Breast epithelium (tissue), 4 donors: Measurements from ENCODE around the gene ITGB2. TPM values are rescaled to one million over a fixed set of nuclear protein-coding genes. Genes with fewer than 3 reads are reported as not detected.

Experiments used
- DNase-seq, 2 donors: peaks; one replicate each; pipeline ENCODE4 v3.0.0-alpha.2; 2019; ENCODE audit warnings: low spot score in 2 of 2
- H3K27ac ChIP-seq, 2 donors: fragments of 200-600 bp; sonication (generic) in 1 of 2; one replicate each; pipeline ENCODE4 v1.5.1; 2016 to 2019; ENCODE audit warnings: mild to moderate bottlenecking in 1 of 2
- H3K27me3 ChIP-seq, 2 donors: fragments of 200-600 bp; sonication (generic) in 1 of 2; one replicate each; pipeline versions ENCODE4 v1.5.1 to v1.6.0; 2017 to 2019; ENCODE audit warnings: control low read depth in 1 of 2, mild to moderate bottlenecking in 1 of 2
- H3K36me3 ChIP-seq: fragments of 200-600 bp; one replicate; pipeline ENCODE4 v1.5.1; 2019
- H3K4me1 ChIP-seq, 2 donors: fragments of 200-600 bp; sonication (generic); one replicate each; pipeline ENCODE4 v1.5.1; 2016 to 2019; ENCODE audit warnings: control low read depth in 1 of 2
- H3K4me3 ChIP-seq, 3 donors: fragments of 200-600 bp; sonication (generic); 1 replicate in 2 of 3; 2 replicates in 1 of 3; pipeline ENCODE4 v1.5.1; 2016 to 2019; ENCODE audit warnings: mild to moderate bottlenecking in 3 of 3, moderate library complexity in 2 of 3
- H3K9me3 ChIP-seq, 2 donors: fragments of 200-600 bp; sonication (generic) in 1 of 2; one replicate each; pipeline ENCODE4 v1.5.1; 2016 to 2019; ENCODE audit warnings: control low read depth in 1 of 2
- POLR2A ChIP-seq: fragments of 450-650 bp; IDR thresholded peaks from one replicate; pipeline ENCODE4 v1.6.1; 2016; ENCODE audit warnings: antibody characterized with exemption, mild to moderate bottlenecking, moderate library complexity
- POLR2AphosphoS5 ChIP-seq, 3 donors: sonication (generic); formaldehyde crosslinking; IDR thresholded peaks; one replicate each; pipeline ENCODE4 v1.6.1; 2017; ENCODE audit warnings: antibody characterized with exemption in 3 of 3
- intact Hi-C: fragments of 100-400 bp; cut with DNase I; formaldehyde crosslinking; loops from one replicate; pipeline ENCODE4 v1.15.1; 2023; ENCODE audit warnings: low total_unique reads
- total RNA-seq, 3 donors: library from RNA; depleted of rRNA; stranded (reverse); fragments of >200 nt; gene quantifications; one replicate each; pipeline ENCODE4 v1.1.0, GENCODE V29; 2016
- TF ChIP-seq, protein P1 (sequence below), 3 donors: fragments of 450-650 bp; IDR thresholded peaks; one replicate each; pipeline ENCODE4 v1.5.1; 2016 to 2017; ENCODE audit warnings: antibody characterized with exemption in 3 of 3, mild to moderate bottlenecking in 3 of 3, moderate library complexity in 3 of 3

The ITGB2 gene
- total RNA-seq, 3 donors from 2014 or later, result 19.7 to 242 (median 92.8) TPM

GRCh38 chr21:44890961-44891541, 29.6 kb downstream of the ITGB2 start:
- no peak for DNase-seq
- Histone ChIP-seq H3K36me3 (no peaks in the 10 kb centered on the region), H3K4me3 (no peak overlapping the region), H3K27ac (no peak overlapping the region), H3K27me3 (peaks cover 0 to 3% of the 10 kb centered on the region in 2 donors), H3K9me3 (no peaks in the 10 kb centered on the region), H3K4me1 (no peaks in the 10 kb centered on the region)
- TF ChIP-seq, protein P1, sequence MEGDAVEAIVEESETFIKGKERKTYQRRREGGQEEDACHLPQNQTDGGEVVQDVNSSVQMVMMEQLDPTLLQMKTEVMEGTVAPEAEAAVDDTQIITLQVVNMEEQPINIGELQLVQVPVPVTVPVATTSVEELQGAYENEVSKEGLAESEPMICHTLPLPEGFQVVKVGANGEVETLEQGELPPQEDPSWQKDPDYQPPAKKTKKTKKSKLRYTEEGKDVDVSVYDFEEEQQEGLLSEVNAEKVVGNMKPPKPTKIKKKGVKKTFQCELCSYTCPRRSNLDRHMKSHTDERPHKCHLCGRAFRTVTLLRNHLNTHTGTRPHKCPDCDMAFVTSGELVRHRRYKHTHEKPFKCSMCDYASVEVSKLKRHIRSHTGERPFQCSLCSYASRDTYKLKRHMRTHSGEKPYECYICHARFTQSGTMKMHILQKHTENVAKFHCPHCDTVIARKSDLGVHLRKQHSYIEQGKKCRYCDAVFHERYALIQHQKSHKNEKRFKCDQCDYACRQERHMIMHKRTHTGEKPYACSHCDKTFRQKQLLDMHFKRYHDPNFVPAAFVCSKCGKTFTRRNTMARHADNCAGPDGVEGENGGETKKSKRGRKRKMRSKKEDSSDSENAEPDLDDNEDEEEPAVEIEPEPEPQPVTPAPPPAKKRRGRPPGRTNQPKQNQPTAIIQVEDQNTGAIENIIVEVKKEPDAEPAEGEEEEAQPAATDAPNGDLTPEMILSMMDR (IDR thresholded peaks at IDR 0.05), result no peak
- TF ChIP-seq POLR2A (no peak), POLR2AphosphoS5 (IDR thresholded peaks at IDR 0.05) (no peak)
- intact Hi-C loops, result no loop called here

DNA sequence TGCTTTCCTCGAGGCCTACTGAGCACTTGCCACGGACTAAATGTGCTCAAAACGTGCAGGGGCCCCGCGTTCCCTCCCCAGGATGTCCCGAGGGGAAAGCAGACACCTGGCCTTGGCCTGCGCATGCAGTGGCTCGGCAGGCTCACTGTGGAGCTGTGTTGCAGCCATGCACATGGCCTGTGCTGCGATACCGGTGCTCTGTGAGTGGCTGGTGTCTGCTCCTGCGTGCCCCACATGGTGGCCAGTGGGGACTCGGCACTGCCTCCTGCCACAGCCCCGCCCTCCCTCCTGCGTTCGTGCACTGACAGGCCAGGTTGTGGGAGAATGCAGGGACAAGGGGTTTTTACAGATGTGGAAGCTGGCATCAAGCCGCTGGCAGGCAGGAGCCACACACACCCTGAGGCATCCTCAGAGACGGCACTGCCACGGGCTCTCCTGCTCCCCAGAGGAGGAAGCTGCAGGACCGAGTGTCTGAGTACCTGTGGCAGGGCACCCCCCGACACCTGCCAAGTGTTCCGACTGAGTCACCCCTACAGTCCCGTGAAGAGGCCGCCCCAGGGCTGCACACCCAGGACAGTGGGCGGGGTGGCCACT, 30.3 kb downstream of the ITGB2 start:
- intact Hi-C loops, result no loop called here
- Histone ChIP-seq H3K27me3 (peaks cover 0 to 3% of the 10 kb centered on the region in 2 donors), H3K27ac (no peak overlapping the region), H3K36me3 (no peaks in the 10 kb centered on the region), H3K9me3 (no peaks in the 10 kb centered on the region), H3K4me1 (no peaks in the 10 kb centered on the region), H3K4me3 (no peak overlapping the region)
- DNase-seq, result no peak
- TF ChIP-seq POLR2AphosphoS5 (IDR thresholded peaks at IDR 0.05) (no peak), POLR2A (no peak)
- TF ChIP-seq, protein P1 (IDR thresholded peaks at IDR 0.05), result no peak

GRCh38 chr21:44889625-44890337, 30.9 kb downstream of the ITGB2 start:
- intact Hi-C loops, result loop anchor here (10.0 kb wide), 1 partner anchor 45 kb away; no protein-coding TSS in a partner anchor
- TF ChIP-seq POLR2A (no peak), POLR2AphosphoS5 (IDR thresholded peaks at IDR 0.05) (no peak)
- TF ChIP-seq, protein P1 (IDR thresholded peaks at IDR 0.05), result no peak
- H3K4me3 ChIP-seq, result no peak overlapping the region

DNA sequence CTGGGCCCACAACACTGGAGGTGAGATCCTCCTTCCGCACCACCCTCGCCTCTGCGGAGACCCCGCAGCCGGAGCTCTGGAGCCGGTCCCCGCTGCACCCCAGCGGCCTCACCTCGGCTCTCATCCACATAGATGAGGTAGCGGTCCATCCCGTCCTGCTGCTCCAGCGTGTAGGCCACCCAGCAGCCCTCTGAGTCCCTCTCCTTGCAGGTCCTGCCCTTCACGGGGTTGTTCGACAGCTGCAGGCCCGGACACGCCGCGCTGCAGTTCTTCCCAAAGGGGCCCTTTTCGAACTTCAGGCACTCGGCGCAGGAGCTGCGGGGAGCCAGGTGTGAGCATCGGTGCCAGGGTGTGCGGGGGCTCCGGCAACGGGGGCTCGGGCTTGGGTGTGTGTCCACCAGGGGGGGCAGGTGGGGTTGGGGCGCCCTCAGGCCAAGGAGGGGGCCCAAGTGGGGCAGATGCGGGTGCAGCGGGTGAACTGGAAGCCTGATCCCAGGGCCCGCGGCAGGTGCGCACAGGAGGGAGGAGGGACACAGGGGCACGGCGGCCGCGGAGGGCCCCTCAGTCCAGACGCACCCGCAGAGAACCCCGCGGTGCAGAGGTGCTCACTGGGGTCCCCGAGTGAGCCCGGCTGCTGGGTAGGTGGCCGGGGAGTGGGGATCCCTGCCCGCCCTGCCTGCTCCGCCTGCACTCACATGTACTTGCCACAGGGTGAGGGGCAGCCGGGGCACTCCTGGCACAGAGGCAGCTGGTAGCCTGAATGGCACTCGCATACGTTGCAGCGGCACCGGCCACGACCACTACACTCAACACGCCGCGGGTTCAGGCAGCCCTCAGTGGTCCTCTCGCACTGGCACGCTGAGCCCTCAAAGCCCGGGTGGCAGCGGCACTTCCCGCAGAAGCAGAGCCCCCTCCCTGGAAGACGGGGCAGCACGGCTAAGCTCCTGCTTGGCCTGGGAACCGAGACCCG, 31.8 kb downstream of the ITGB2 start:
- no peak overlapping the region for H3K4me3 ChIP-seq
- no peaks in the 10 kb centered on the region for H3K9me3 ChIP-seq
- intact Hi-C loops, result loop anchor here (10.0 kb wide), 1 partner anchor 46 kb away; no protein-coding TSS in a partner anchor
- no peak for DNase-seq
- TF ChIP-seq POLR2A (no peak), POLR2AphosphoS5 (IDR thresholded peaks at IDR 0.05) (no peak)
- TF ChIP-seq, protein P1 (IDR thresholded peaks at IDR 0.05), result no peak
- no peaks in the 10 kb centered on the region for H3K4me1 ChIP-seq
- no peak overlapping the region for H3K27ac ChIP-seq
- no peaks in the 10 kb centered on the region for H3K36me3 ChIP-seq
- H3K27me3 ChIP-seq, result peaks cover 0 to 3% of the 10 kb centered on the region in 2 donors

More at GRCh38 chr21:44889625-44890337, 30.9 kb downstream of the ITGB2 start:
- H3K27ac ChIP-seq, result no peak overlapping the region
- DNase-seq, result no peak
- no peaks in the 10 kb centered on the region for H3K4me1 ChIP-seq
- no peaks in the 10 kb centered on the region for H3K9me3 ChIP-seq
- no peaks in the 10 kb centered on the region for H3K36me3 ChIP-seq
- H3K27me3 ChIP-seq, result peaks cover 0 to 3% of the 10 kb centered on the region in 2 donors
